ENCODE measurements around the gene GRIA3.

Gene GRIA3

GRCh38 chrX:123449335-123449734 is 265.3 kb downstream of the GRIA3 start:
- no peak overlapping the region for H2AK5ac ChIP-seq (ENCODE audit: low read length, severe bottlenecking)
- no peak overlapping the region for H3K23ac ChIP-seq (ENCODE audit: low read length in 2 of 2)
- H4K91ac ChIP-seq (ENCODE audit: low read length): no peak overlapping the region
- no peak overlapping the region for H3K18ac ChIP-seq (ENCODE audit: low read depth in 1 of 2, low read length in 2 of 2)
- no peak overlapping the region for H3K4ac ChIP-seq (ENCODE audit: low read depth in 1 of 2, low read length in 2 of 2)
- no peak overlapping the region for H3K4me3 ChIP-seq (ENCODE audit: insufficient read depth in 1 of 2, low read depth in 1 of 2, low read length in 2 of 2)
- H2BK120ac ChIP-seq (ENCODE audit: low read depth, low read length): no peak overlapping the region
- no peaks in the 10 kb centered on the region for H3K79me1 ChIP-seq (replicated peaks; ENCODE audit: low read length, poor library complexity, severe bottlenecking)
- no peak overlapping the region for H4K8ac ChIP-seq (ENCODE audit: low read length)
- no peak overlapping the region for H3K9ac ChIP-seq (ENCODE audit: low read length)
- H2BK12ac ChIP-seq (ENCODE audit: low read length in 2 of 2): no peak overlapping the region
- no peaks in the 10 kb centered on the region for H3K36me3 ChIP-seq (ENCODE audit: control insufficient read depth in 1 of 2, insufficient read depth in 2 of 2, low read depth in 1 of 2, low read length in 2 of 2)
- no peak overlapping the region for H3K4me2 ChIP-seq (ENCODE audit: low read length, poor library complexity, severe bottlenecking)
- no peak for DNase-seq
- H3K27ac ChIP-seq (ENCODE audit: low read length, poor library complexity, severe bottlenecking): no peak overlapping the region
- H3K9me3 ChIP-seq (ENCODE audit: control insufficient read depth, low read length): no peaks in the 10 kb centered on the region
- H2BK15ac ChIP-seq (ENCODE audit: low read depth, poor library complexity, severe bottlenecking): no peak overlapping the region
- no peaks in the 10 kb centered on the region for H3K4me1 ChIP-seq (ENCODE audit: control insufficient read depth, insufficient read depth, low read depth, low read length)
- H3K14ac ChIP-seq (ENCODE audit: low read length in 2 of 2): no peak overlapping the region
- no peaks in the 10 kb centered on the region for H3K27me3 ChIP-seq (ENCODE audit: control insufficient read depth in 1 of 2, insufficient read depth in 1 of 2, low read length in 2 of 2)
- H2BK5ac ChIP-seq (ENCODE audit: low read depth, low read length, poor library complexity, severe bottlenecking): no peak overlapping the region
- WGBS: 100% methylated on average over 2 of the region's 4 CpGs
- no peak overlapping the region for H2AFZ ChIP-seq (ENCODE audit: low read depth, low read length)

DNA sequence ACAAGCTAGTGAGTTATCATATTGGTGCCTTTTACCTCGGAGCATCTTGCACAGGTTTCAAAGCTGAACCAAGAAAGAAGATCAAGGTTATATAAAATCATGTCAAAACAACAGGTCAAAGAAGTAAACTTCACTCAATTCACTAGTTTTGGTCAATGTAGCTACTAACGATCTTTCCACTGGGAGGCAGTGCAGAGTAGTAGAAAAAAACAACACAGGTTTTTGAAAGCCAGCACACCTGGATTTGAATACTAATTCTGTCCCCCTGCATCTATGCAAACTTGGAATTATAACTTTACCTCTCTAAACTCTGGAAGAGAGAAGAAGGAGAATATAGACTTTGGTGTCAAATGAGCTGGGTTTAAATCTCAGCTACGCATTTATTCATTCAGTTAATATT is 266.1 kb downstream of the GRIA3 start:
- Histone ChIP-seq H2AFZ (ENCODE audit: low read depth, low read length) (no peak overlapping the region), H2BK12ac (ENCODE audit: low read length in 2 of 2) (no peak overlapping the region), H3K27ac (ENCODE audit: low read length, poor library complexity, severe bottlenecking) (no peak overlapping the region), H3K4ac (ENCODE audit: low read depth in 1 of 2, low read length in 2 of 2) (no peak overlapping the region), H3K4me1 (ENCODE audit: control insufficient read depth, insufficient read depth, low read depth, low read length) (no peaks in the 10 kb centered on the region), H3K14ac (ENCODE audit: low read length in 2 of 2) (no peak overlapping the region), H3K27me3 (ENCODE audit: control insufficient read depth in 1 of 2, insufficient read depth in 1 of 2, low read length in 2 of 2) (no peaks in the 10 kb centered on the region), H3K4me2 (ENCODE audit: low read length, poor library complexity, severe bottlenecking) (no peak overlapping the region), H2AK5ac (ENCODE audit: low read length, severe bottlenecking) (no peak overlapping the region), H3K36me3 (ENCODE audit: control insufficient read depth in 1 of 2, insufficient read depth in 2 of 2, low read depth in 1 of 2, low read length in 2 of 2) (no peaks in the 10 kb centered on the region), H2BK5ac (ENCODE audit: low read depth, low read length, poor library complexity, severe bottlenecking) (no peak overlapping the region), H4K91ac (ENCODE audit: low read length) (no peak overlapping the region), H4K8ac (ENCODE audit: low read length) (no peak overlapping the region), H3K4me3 (ENCODE audit: insufficient read depth in 1 of 2, low read depth in 1 of 2, low read length in 2 of 2) (no peak overlapping the region), H2BK15ac (ENCODE audit: low read depth, poor library complexity, severe bottlenecking) (no peak overlapping the region), H3K18ac (ENCODE audit: low read depth in 1 of 2, low read length in 2 of 2) (no peak overlapping the region), H2BK120ac (ENCODE audit: low read depth, low read length) (no peak overlapping the region), H3K23ac (ENCODE audit: low read length in 2 of 2) (no peak overlapping the region), H3K79me1 (replicated peaks; ENCODE audit: low read length, poor library complexity, severe bottlenecking) (no peaks in the 10 kb centered on the region), H3K9me3 (ENCODE audit: control insufficient read depth, low read length) (no peaks in the 10 kb centered on the region), H3K9ac (ENCODE audit: low read length) (no peak overlapping the region)
- no peak for DNase-seq
- 20% methylated on average over 1 of the region's 3 CpGs for WGBS

DNA sequence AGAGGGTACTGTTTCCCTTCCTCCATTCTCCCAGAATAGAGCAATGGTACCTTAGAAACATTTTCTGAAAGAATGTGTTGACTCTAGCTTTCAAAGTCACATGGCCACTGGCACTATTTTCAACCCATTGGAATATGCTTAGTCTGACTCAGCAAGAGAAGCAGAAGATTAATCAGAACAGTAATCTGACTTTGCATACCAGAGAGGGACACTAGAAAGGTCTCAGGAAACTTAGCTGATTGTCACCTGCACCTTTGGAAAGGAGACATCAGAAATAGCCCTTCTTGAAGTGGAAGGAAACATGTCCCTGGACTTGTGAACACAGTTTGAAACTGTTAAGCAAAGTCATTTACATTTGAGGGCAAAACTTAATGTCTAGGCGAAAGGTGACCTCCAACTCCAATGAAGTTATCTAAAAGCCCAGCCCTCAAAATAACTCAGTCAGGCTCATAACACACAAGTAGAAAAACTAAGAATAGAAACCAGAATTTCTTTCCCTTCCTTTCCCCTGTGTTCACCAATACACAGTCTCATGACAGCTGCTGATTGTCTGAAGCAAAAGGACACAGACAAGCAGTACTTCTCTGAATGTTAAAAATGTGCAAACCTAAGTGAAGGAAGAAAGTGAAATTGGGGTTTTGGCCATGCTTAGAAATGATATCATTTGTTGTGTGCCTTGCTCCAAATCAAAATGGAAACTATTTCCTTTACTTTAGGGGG is 270.8 kb downstream of the GRIA3 start:
- no peak overlapping the region for H2AFZ ChIP-seq (ENCODE audit: low read depth, low read length)
- H4K8ac ChIP-seq (ENCODE audit: low read length): no peak overlapping the region
- no peak overlapping the region for H3K18ac ChIP-seq (ENCODE audit: low read depth in 1 of 2, low read length in 2 of 2)
- H3K9me3 ChIP-seq (ENCODE audit: control insufficient read depth, low read length): no peaks in the 10 kb centered on the region
- no peak overlapping the region for H4K91ac ChIP-seq (ENCODE audit: low read length)
- DNase-seq: no peak
- H2BK12ac ChIP-seq (ENCODE audit: low read length in 2 of 2): no peak overlapping the region
- H3K27ac ChIP-seq (ENCODE audit: low read length, poor library complexity, severe bottlenecking): no peak overlapping the region
- no peak overlapping the region for H3K14ac ChIP-seq (ENCODE audit: low read length in 2 of 2)
- H2BK15ac ChIP-seq (ENCODE audit: low read depth, poor library complexity, severe bottlenecking): no peak overlapping the region
- H3K36me3 ChIP-seq (ENCODE audit: control insufficient read depth in 1 of 2, insufficient read depth in 2 of 2, low read depth in 1 of 2, low read length in 2 of 2): no peaks in the 10 kb centered on the region
- no peaks in the 10 kb centered on the region for H3K79me1 ChIP-seq (replicated peaks; ENCODE audit: low read length, poor library complexity, severe bottlenecking)
- H3K4me2 ChIP-seq (ENCODE audit: low read length, poor library complexity, severe bottlenecking): no peak overlapping the region
- H3K9ac ChIP-seq (ENCODE audit: low read length): no peak overlapping the region
- no peaks in the 10 kb centered on the region for H3K4me1 ChIP-seq (ENCODE audit: control insufficient read depth, insufficient read depth, low read depth, low read length)
- H3K4ac ChIP-seq (ENCODE audit: low read depth in 1 of 2, low read length in 2 of 2): no peak overlapping the region
- H3K27me3 ChIP-seq (ENCODE audit: control insufficient read depth in 1 of 2, insufficient read depth in 1 of 2, low read length in 2 of 2): no peaks in the 10 kb centered on the region
- no peak overlapping the region for H2AK5ac ChIP-seq (ENCODE audit: low read length, severe bottlenecking)
- H3K4me3 ChIP-seq (ENCODE audit: insufficient read depth in 1 of 2, low read depth in 1 of 2, low read length in 2 of 2): no peak overlapping the region
- no peak overlapping the region for H2BK5ac ChIP-seq (ENCODE audit: low read depth, low read length, poor library complexity, severe bottlenecking)
- H2BK120ac ChIP-seq (ENCODE audit: low read depth, low read length): no peak overlapping the region
- WGBS: 100% methylated on average over 1 of the region's 1 CpG
- no peak overlapping the region for H3K23ac ChIP-seq (ENCODE audit: low read length in 2 of 2)

DNA sequence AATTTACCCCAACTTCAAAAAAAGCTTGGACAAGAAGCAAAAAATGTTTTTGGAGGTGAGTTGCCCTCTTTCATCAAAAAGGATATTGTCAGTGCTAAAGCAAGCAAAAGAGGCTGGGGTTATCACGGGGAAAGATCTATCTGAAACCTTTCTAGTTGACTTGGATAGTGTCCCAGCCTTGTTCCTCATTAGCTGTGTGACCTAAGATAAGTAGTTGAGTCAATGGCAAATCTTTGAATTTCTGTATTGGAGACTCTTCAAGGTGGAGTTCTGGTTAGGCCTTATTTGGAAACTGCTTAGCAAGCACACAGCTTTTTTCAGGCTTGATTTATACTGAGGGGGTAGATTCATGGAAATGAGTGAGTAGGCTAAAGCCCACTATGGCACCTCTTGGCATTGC is 271.6 kb downstream of the GRIA3 start:
- no peak overlapping the region for H3K4me3 ChIP-seq (ENCODE audit: insufficient read depth in 1 of 2, low read depth in 1 of 2, low read length in 2 of 2)
- DNase-seq: no peak
- no peak overlapping the region for H3K27ac ChIP-seq (ENCODE audit: low read length, poor library complexity, severe bottlenecking)
- H4K8ac ChIP-seq (ENCODE audit: low read length): no peak overlapping the region
- no peak overlapping the region for H3K14ac ChIP-seq (ENCODE audit: low read length in 2 of 2)
- H2AFZ ChIP-seq (ENCODE audit: low read depth, low read length): no peak overlapping the region
- no peak overlapping the region for H4K91ac ChIP-seq (ENCODE audit: low read length)
- no peak overlapping the region for H3K4ac ChIP-seq (ENCODE audit: low read depth in 1 of 2, low read length in 2 of 2)
- no peaks in the 10 kb centered on the region for H3K36me3 ChIP-seq (ENCODE audit: control insufficient read depth in 1 of 2, insufficient read depth in 2 of 2, low read depth in 1 of 2, low read length in 2 of 2)
- no peak overlapping the region for H2BK12ac ChIP-seq (ENCODE audit: low read length in 2 of 2)
- no peak overlapping the region for H2BK5ac ChIP-seq (ENCODE audit: low read depth, low read length, poor library complexity, severe bottlenecking)
- no peak overlapping the region for H3K4me2 ChIP-seq (ENCODE audit: low read length, poor library complexity, severe bottlenecking)
- no peak overlapping the region for H3K18ac ChIP-seq (ENCODE audit: low read depth in 1 of 2, low read length in 2 of 2)
- H3K23ac ChIP-seq (ENCODE audit: low read length in 2 of 2): no peak overlapping the region
- H2AK5ac ChIP-seq (ENCODE audit: low read length, severe bottlenecking): no peak overlapping the region
- H2BK120ac ChIP-seq (ENCODE audit: low read depth, low read length): no peak overlapping the region
- H3K79me1 ChIP-seq (replicated peaks; ENCODE audit: low read length, poor library complexity, severe bottlenecking): no peaks in the 10 kb centered on the region
- H3K9ac ChIP-seq (ENCODE audit: low read length): no peak overlapping the region
- 71% methylated on average over 1 of the region's 1 CpG for WGBS
- no peak overlapping the region for H2BK15ac ChIP-seq (ENCODE audit: low read depth, poor library complexity, severe bottlenecking)
- no peaks in the 10 kb centered on the region for H3K9me3 ChIP-seq (ENCODE audit: control insufficient read depth, low read length)
- no peaks in the 10 kb centered on the region for H3K27me3 ChIP-seq (ENCODE audit: control insufficient read depth in 1 of 2, insufficient read depth in 1 of 2, low read length in 2 of 2)
- no peaks in the 10 kb centered on the region for H3K4me1 ChIP-seq (ENCODE audit: control insufficient read depth, insufficient read depth, low read depth, low read length)
